Endodermal cell (in vitro differentiated cells): ENCODE results near the gene LRIG3. TPM values are rescaled to one million over a fixed set of nuclear protein-coding genes. Genes with fewer than 3 reads are reported as not detected.

Experiments used
- DNase-seq: peaks from one replicate; pipeline ENCODE4 v3.0.0-alpha.2; 2017
- H3K27ac ChIP-seq: 2 replicates; pipeline ENCODE4 v1.5.1; 2013; ENCODE audit warnings: mild to moderate bottlenecking, low read depth, low read length, moderate library complexity
- H3K27me3 ChIP-seq: 2 replicates; pipeline ENCODE4 v1.6.1; 2013; ENCODE audit warnings: mild to moderate bottlenecking, low read length, moderate library complexity; ENCODE audit not compliant: insufficient read depth, control insufficient read depth, poor library complexity, severe bottlenecking
- H3K36me3 ChIP-seq: 2 replicates; pipeline ENCODE4 v1.7.0; 2013; ENCODE audit warnings: mild to moderate bottlenecking, low read length, moderate library complexity; ENCODE audit not compliant: control insufficient read depth, insufficient read depth
- H3K4me1 ChIP-seq: one replicate; pipeline ENCODE4 v1.7.0; 2013; ENCODE audit warnings: low read length; ENCODE audit not compliant: control insufficient read depth, insufficient read depth
- H3K4me3 ChIP-seq: 2 replicates; pipeline ENCODE4 v1.5.1; 2013; ENCODE audit warnings: mild to moderate bottlenecking, low read length, moderate library complexity
- H3K9ac ChIP-seq: 2 replicates; pipeline ENCODE4 v1.6.1; 2013; ENCODE audit warnings: mild to moderate bottlenecking, low read length, moderate library complexity; ENCODE audit not compliant: poor library complexity, severe bottlenecking; ENCODE audit errors: extremely low read depth
- H3K9me3 ChIP-seq: 2 replicates; pipeline ENCODE4 v1.6.1; 2013; ENCODE audit warnings: mild to moderate bottlenecking, low read length, moderate library complexity; ENCODE audit not compliant: control insufficient read depth
- H3K27ac Mint-ChIP-seq: 2 replicates; pipeline ENCODE4 v1.8.0; 2020; ENCODE audit warnings: mixed read lengths
- H3K27me3 Mint-ChIP-seq: 2 replicates; pipeline ENCODE4 v1.8.0; 2021; ENCODE audit warnings: mild to moderate bottlenecking, mixed read lengths; ENCODE audit not compliant: insufficient read depth
- H3K36me3 Mint-ChIP-seq: 2 replicates; pipeline ENCODE4 v1.8.0; 2020; ENCODE audit warnings: low read depth, mixed read lengths
- H3K4me1 Mint-ChIP-seq: 2 replicates; pipeline ENCODE4 v1.8.0; 2020; ENCODE audit warnings: mixed read lengths
- H3K4me3 Mint-ChIP-seq: 2 replicates; pipeline ENCODE4 v1.8.0; 2020; ENCODE audit warnings: mild to moderate bottlenecking, moderate library complexity, mixed read lengths
- H3K9me3 Mint-ChIP-seq: 2 replicates; pipeline ENCODE4 v1.8.0; 2020; ENCODE audit warnings: mild to moderate bottlenecking, mixed read lengths
- CTCF ChIP-seq: fragments of 200-600 bp; sonication (generic); conservative IDR thresholded peaks from 2 replicates; pipeline ENCODE4 v1.5.0; 2021; ENCODE audit warnings: antibody characterized with exemption, mild to moderate bottlenecking
- whole genome bisulfite sequencing, 2 experiments: methylation state at CpG; one replicate each; pipeline versions ENCODE4 v1.1.5 to v1.1.7; 2013; ENCODE audit warnings: missing lambda C conversion rate in 2 of 2, mixed read lengths in 1 of 2; ENCODE audit not compliant: insufficient coverage in 1 of 2, insufficient read length in 1 of 2; 5-methylcytosine and 5-hydroxymethylcytosine counted together
- total RNA-seq, 2 donors: library from RNA; stranded (reverse); fragmentation: NEBNext Ultra II Directional in 1 of 2; extraction: Animal tissue kit (Norgen Biotek cat#: 25700) in 1 of 2; gene quantifications; 2 replicates in 1 of 2; 3 replicates in 1 of 2; pipeline ENCODE4 v1.2.1, GENCODE V29; 2021

LRIG3 gene
- total RNA-seq, 2 donors from 2014 or later = 196 to 367 TPM

- Mint-ChIP-seq H3K27me3 (no peaks in the 10 kb centered on the region), H3K4me3 (no peak overlapping the region), H3K27ac (no peak overlapping the region), H3K4me1 (peaks cover 28% of the 10 kb centered on the region), H3K9me3 (no peaks in the 10 kb centered on the region), H3K36me3 (peaks cover 80% of the 10 kb centered on the region)
- no peak overlapping the region for H3K4me3 ChIP-seq
- no peaks in the 10 kb centered on the region for H3K9me3 ChIP-seq
- H3K9ac ChIP-seq = no peak overlapping the region
- no peak overlapping the region for H3K27ac ChIP-seq
- DNase-seq = no peak
- WGBS, 2 experiments = 99 to 100% methylated on average over 1 to 5 of the region's 5 CpGs
- H3K4me1 ChIP-seq = peaks cover 27% of the 10 kb centered on the region
- H3K27me3 ChIP-seq = no peaks in the 10 kb centered on the region
- no peak for TF ChIP-seq CTCF
- H3K36me3 ChIP-seq = peaks cover 100% of the 10 kb centered on the region
Observed at GRCh38 chr12:58873496-58873895, 46.8 kb downstream of the LRIG3 start.

GRCh38 chr12:58871556-58871955, 48.7 kb downstream of the LRIG3 start:
- H3K9me3 Mint-ChIP-seq = no peaks in the 10 kb centered on the region
- no peak for DNase-seq
- Histone ChIP-seq H3K4me3 (no peak overlapping the region), H3K27ac (no peak overlapping the region), H3K27me3 (no peaks in the 10 kb centered on the region), H3K9me3 (no peaks in the 10 kb centered on the region), H3K36me3 (peaks cover 100% of the 10 kb centered on the region), H3K9ac (no peak overlapping the region), H3K4me1 (peaks cover 31% of the 10 kb centered on the region)
- H3K36me3 Mint-ChIP-seq = peaks cover 81% of the 10 kb centered on the region
- peaks cover 42% of the 10 kb centered on the region for H3K4me1 Mint-ChIP-seq
- no peaks in the 10 kb centered on the region for H3K27me3 Mint-ChIP-seq
- H3K4me3 Mint-ChIP-seq = no peak overlapping the region
- no peak overlapping the region for H3K27ac Mint-ChIP-seq
- no peak for TF ChIP-seq CTCF
- 88 to 100% methylated on average over 3 to 4 of the region's 5 CpGs for WGBS, 2 experiments

GRCh38 chr12:58870595-58870994, 49.7 kb downstream of the LRIG3 start:
- 86 to 90% methylated on average over 2 to 4 of the region's 4 CpGs for WGBS, 2 experiments
- Histone ChIP-seq H3K4me3 (no peak overlapping the region), H3K27me3 (no peaks in the 10 kb centered on the region), H3K27ac (no peak overlapping the region), H3K9ac (no peak overlapping the region), H3K4me1 (peaks cover 31% of the 10 kb centered on the region), H3K36me3 (peaks cover 100% of the 10 kb centered on the region), H3K9me3 (no peaks in the 10 kb centered on the region)
- Mint-ChIP-seq H3K27me3 (no peaks in the 10 kb centered on the region), H3K27ac (no peak overlapping the region), H3K4me1 (peaks cover 42% of the 10 kb centered on the region), H3K36me3 (peaks cover 81% of the 10 kb centered on the region), H3K9me3 (no peaks in the 10 kb centered on the region), H3K4me3 (no peak overlapping the region)
- no peak for DNase-seq
- no peak for TF ChIP-seq CTCF
